ENCODE measurements around the gene MMP24. TPM values are rescaled to one million over a fixed set of nuclear protein-coding genes. Genes with fewer than 3 reads are reported as not detected.
"Not testable (repeated sequence)": the region's sequence is repeated elsewhere in the genome, so short reads cannot be mapped to it uniquely, and the experiment has no call there.

The MMP24 gene
- total RNA-seq, 1 donor from 2014 or later = 0.43 TPM

GRCh38 chr20:35252598-35252997 is 26.1 kb downstream of the MMP24 start:
- ATAC-seq; DNase-seq (ENCODE audit: low spot score): not testable (repeated sequence)

DNA sequence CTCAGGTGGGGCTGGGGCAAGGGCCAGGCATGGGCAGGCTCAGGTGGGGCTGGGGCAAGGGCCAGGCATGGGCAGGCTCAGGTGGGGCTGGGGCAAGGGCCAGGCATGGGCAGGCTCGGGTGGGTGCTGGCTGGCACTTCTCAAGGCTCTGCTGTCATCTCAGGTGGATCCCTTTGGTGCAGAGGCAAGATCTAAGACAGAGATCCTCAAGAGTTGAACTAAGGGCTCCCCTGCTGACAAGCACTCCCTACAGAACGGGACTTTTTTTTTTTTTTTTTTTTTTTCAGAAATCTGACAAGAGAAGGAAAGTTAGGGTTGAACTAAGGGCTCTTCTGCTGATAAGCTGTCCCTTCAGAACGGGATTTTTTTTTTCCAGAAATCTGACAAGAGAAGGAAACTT is 26.5 kb downstream of the MMP24 start:
- ATAC-seq (no peak), DNase-seq (ENCODE audit: low spot score) (no peak)

- ATAC-seq = no peak
- DNase-seq (ENCODE audit: low spot score) = no peak
Observed at GRCh38 chr20:35254448-35254999, 28.0 kb downstream of the MMP24 start.

GRCh38 chr20:35257175-35257909 is 30.9 kb downstream of the MMP24 start:
- ATAC-seq (peak; percentile 26), DNase-seq (ENCODE audit: low spot score) (no peak)

DNA sequence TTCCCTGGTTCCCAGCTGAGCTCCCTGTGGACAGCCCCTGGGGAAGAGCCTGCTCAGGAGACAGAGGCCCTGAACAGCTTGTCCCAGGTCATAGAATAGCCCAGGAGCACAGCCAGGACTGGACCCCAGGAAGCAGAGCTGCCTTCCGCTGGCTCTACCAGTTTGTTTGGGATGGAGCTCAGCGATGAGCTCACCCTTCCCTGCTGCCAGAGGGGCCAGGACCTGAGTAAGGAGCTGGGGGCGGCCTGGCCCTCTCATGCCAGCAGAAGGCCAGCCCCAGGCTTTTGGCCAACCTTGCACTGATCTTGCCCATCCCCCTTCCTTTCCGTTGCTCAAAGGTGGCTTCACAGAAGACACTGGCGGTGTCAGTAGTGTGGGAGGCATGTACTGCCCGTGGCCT is 33.9 kb downstream of the MMP24 start:
- DNase-seq (ENCODE audit: low spot score) = no peak
- no peak for ATAC-seq

GRCh38 chr20:35262321-35262720 is 35.8 kb downstream of the MMP24 start:
- DNase-seq (ENCODE audit: low spot score); ATAC-seq: not testable (repeated sequence)

GRCh38 chr20:35262731-35263531 is 36.4 kb downstream of the MMP24 start:
- peak; percentile 78 for ATAC-seq
- not testable (repeated sequence) for DNase-seq (ENCODE audit: low spot score)

DNA sequence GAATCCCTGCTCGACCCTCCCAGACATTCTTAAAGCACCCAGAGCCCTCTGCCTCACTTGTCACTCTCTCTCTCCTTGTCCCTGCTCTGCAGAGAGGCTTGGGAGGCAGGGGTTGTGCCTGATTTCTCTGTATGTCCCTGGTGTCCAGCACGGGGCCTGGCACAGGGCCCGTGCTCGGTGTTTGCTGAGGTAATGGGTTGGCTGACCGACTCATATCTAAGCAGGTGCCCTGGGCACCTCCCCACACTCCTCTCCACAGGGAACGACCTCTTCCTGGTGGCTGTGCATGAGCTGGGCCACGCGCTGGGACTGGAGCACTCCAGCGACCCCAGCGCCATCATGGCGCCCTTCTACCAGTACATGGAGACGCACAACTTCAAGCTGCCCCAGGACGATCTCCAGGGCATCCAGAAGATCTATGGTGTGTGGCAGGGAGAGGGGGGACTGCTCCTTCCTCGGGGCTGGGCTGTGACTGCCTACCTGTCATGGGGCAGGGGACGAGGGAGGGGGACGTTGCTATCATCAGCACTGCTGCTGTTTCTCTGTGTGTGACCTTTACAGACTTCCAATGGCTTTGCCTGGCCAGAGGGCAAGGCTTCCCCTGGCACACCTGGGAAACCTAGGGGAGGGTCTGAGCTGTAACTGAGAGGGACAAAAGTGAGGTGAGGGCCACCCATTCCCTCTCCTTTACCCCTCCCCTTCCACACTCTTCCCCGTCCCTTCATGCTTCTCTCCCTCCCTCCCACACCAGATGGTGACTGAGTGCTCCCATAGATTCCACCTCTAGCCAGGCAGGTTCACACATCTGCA is 37.2 kb downstream of the MMP24 start:
- DNase-seq (ENCODE audit: low spot score) = peak; percentile 83
- peak; percentile 90 for ATAC-seq

GRCh38 chr20:35264755-35265154 is 38.3 kb downstream of the MMP24 start:
- DNase-seq (ENCODE audit: low spot score) (no peak), ATAC-seq (no peak)

DNA sequence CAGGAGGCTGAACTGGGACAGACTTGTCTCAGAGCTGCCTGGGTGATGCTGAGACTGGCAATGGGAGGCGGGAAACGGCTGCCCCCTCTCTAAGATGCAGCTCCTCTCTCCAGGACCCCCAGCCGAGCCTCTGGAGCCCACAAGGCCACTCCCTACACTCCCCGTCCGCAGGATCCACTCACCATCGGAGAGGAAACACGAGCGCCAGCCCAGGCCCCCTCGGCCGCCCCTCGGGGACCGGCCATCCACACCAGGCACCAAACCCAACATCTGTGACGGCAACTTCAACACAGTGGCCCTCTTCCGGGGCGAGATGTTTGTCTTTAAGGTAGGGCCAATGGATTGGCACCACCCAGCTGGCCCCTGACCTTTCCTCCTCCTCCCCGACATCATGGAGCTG is 40.6 kb downstream of the MMP24 start:
- ATAC-seq = no peak
- no peak for DNase-seq (ENCODE audit: low spot score)

GRCh38 chr20:35269055-35269781 is 42.7 kb downstream of the MMP24 start:
- DNase-seq (ENCODE audit: low spot score) = peak; percentile 78
- ATAC-seq = peak; percentile 89

DNA sequence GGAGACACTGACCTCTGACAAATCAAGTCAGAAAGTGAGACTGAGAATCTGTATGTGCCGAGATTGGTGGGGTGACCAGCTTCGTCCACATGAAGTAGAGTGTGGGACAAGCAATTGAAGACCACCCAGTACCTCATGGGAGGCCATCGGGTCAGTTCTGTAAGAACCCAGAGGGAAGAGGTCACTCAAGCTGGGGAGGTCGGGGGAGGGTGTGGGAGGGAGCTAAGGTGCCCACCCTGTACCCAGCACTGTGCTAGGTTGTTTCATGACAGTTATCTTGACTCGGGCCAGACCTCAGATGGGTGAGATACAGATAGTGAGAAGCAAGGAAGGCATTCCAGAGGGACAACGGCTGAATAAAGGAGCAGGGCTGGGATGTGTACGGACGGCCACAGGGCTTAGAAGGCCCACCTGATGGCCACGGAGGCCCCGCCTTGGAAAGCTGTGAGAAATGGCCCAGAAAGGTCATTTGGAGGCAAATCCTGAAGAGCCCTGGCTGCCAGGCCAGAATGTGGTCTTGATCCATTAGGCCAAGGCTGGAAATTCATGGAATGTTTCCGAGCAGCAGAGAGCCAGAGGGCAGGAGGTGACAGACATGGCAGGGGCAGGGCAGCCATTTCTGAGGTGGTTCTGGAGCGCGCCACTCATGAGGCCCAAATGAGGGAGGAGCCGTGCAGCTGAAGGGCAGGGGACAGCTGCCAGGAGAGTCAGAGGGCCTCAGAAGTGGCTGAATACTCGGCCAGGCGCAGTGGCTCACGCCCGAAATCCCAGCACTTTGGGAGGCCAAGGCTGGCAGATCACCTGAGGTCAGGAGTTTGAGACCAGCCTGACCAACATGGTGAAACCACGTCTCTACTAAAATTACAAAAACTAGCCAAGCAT is 43.8 kb downstream of the MMP24 start:
- ATAC-seq (no peak), DNase-seq (ENCODE audit: low spot score) (no peak)

DNA sequence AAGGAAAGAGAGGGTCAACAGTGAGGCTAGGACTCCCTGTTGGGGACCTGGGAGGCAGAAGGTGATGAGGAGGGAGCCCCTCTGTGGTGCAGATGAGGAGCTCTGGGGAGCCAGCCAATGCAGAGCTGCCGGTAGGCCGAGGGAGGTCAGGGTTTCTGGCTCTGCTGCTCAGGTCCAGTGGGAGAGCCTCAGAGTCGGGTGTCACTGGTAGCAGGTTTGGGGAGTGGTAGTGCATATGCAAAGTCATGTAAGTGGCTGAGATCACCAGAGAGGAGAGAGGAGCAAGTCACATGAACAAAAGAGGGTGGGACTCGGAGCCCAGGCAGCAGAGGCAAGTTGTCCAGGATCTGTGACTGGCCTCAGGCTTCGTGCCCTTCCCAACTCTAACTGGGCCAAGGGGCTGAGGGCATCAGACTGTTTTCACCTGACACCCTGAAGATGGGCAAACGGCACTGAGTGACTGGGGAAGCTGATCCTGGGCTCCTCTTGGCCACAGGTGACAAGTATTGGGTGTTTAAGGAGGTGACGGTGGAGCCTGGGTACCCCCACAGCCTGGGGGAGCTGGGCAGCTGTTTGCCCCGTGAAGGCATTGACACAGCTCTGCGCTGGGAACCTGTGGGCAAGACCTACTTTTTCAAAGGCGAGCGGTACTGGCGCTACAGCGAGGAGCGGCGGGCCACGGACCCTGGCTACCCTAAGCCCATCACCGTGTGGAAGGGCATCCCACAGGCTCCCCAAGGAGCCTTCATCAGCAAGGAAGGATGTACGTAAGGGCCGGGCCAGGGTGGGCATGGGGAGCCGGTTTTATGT is 44.8 kb downstream of the MMP24 start:
- DNase-seq (ENCODE audit: low spot score) = no peak
- ATAC-seq = no peak

GRCh38 chr20:35271904-35272303 is 45.4 kb downstream of the MMP24 start:
- ATAC-seq (no peak), DNase-seq (ENCODE audit: low spot score) (no peak)

GRCh38 chr20:35273449-35274171 is 47.1 kb downstream of the MMP24 start:
- ATAC-seq (peak; percentile 17), DNase-seq (ENCODE audit: low spot score) (no peak)

DNA sequence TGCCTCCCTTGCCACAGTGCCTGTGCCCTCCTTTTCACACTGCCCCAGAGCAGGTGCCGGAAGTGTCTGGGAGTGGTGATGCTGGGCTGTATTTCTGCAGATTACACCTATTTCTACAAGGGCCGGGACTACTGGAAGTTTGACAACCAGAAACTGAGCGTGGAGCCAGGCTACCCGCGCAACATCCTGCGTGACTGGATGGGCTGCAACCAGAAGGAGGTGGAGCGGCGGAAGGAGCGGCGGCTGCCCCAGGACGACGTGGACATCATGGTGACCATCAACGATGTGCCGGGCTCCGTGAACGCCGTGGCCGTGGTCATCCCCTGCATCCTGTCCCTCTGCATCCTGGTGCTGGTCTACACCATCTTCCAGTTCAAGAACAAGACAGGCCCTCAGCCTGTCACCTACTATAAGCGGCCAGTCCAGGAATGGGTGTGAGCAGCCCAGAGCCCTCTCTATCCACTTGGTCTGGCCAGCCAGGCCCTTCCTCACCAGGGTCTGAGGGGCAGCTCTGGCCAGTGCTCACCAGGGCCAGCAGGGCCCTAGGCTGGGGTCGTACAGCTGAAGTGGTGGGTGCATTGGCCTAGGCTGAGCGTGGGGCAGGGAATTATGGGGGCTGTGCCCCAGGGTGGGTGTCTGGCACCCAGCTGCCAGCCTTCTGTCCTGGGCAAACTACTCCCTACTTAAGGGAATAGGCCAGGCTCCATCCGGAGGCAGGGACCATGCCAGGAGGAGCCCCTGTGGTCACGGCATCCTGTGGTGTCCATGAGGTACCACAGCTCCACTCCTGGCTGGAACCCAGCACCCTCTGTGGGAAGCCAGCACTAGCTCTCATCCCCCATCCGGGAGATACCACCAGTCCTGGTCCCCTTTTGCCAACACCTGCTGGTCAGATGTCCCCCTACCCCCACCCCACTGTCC is 47.9 kb downstream of the MMP24 start:
- DNase-seq (ENCODE audit: low spot score) = no peak
- no peak for ATAC-seq

DNA sequence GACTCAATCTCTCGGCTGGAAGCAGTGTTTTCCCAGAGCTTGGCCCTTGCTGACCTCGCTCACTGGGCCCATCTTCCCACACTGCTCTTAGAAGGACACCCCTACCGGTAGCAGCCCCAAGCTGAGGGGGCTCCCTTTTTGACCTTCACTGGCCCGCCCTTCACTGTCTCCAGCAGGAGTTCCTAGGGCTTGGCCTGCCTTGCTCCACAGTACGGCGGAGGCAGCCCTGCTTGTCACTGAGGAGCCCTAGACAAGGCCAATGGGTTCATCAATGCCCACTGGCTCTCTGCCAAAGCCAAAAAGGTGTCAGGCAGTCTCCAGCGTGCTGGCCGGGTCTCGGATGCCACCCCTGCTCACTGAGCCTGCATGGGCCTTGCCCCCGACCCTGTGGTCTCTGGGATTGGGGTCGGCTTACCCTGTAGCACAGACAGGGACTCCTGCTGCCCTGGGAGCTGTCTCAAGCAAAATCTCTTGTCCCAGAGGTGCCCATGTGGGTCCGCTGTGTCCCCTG is 49.3 kb downstream of the MMP24 start:
- ATAC-seq = no peak
- DNase-seq (ENCODE audit: low spot score) = no peak

All from left lobe of liver (tissue), 2 donors.